CMK (cell line): ENCODE results near the gene IMMP2L.

Experiments
- DNase-seq: peaks from one replicate; pipeline ENCODE4 v3.0.0-alpha.2; 2010; ENCODE audit warnings: low read depth

IMMP2L gene

DNA sequence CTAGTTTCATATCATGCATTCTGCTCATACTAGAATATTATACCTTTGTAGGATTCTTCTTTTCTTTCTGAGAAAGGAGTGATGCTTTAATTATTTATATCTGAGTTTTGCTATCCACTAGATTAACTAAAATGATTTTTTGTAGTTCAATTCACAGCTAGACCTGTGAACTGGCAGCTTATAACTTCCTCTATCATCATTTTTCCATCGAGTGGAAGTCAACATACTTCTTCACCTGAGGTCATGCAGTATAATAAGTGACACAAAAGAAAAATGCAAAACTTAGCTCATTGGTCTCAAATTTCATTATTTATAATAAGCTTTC, 463.4 kb downstream of the IMMP2L start:
- DNase-seq = no peak

- no peak for DNase-seq
Observed at GRCh38 chr7:111098011-111098925, 464.0 kb downstream of the IMMP2L start.

GRCh38 chr7:111096997-111097396, 465.3 kb downstream of the IMMP2L start:
- no peak for DNase-seq

DNA sequence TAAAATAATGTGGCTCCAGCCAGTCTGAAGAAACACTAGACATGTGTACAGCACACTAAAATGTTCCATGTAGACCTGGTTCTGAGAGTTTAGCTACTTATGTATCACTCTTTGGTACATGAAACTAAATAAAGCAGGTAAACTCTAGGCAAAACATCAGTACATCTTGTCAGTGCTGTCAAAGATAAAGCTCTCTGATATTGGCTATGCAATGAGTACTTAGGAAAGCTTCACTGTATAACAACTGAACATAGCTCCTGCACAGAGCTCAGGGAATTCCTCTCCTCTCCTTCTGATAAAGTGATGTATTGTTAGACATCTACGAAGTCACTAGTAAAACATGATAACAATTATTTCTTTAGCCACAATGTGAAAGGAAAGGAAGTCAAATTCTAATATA, 467.9 kb downstream of the IMMP2L start:
- no peak for DNase-seq

- no peak for DNase-seq
Observed at GRCh38 chr7:111093496-111093895, 468.8 kb downstream of the IMMP2L start.

- no peak for DNase-seq
Observed at GRCh38 chr7:111092406-111093236, 469.7 kb downstream of the IMMP2L start.

GRCh38 chr7:111091593-111092358, 470.5 kb downstream of the IMMP2L start:
- DNase-seq = no peak

- no peak for DNase-seq
Observed at GRCh38 chr7:111090846-111091245, 471.4 kb downstream of the IMMP2L start, which contains the start of gene LRRN3. Gene LRRN3 (plus strand): TSS chr7:111091127. CDS start chr7:111122773, 31,646 bp downstream.

DNA sequence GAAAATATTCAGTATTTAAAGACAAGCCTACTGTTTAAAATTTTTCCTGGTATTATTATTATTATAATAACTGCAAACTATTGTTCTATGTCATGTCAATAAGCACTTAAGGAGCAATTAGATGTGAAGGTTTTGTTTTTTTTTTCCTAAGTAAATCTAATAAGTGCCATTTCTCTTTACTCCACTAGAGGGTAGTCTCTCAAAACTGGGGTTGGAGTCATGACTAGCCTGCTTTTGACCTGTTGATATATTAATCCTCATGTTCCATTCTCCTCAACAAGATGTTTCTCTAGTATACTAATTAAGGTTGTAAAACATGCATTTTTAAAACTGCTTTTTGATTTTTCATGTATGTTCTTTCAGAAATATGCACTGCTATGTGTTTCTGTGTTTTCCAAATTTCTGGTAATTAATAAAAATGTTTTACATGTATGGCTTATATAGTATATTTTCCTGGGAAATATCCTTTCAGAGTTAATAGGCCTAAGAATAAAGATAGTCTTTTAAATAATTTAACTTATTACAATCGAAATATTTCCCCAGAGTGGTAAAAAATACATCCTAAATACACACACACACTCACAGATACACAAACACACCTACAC, 472.4 kb downstream of the IMMP2L start:
- peak; percentile 32 for DNase-seq

- DNase-seq = no peak
Observed at GRCh38 chr7:111088328-111088727, 474.0 kb downstream of the IMMP2L start.

- DNase-seq = no peak
Observed at GRCh38 chr7:111086532-111086931, 475.8 kb downstream of the IMMP2L start.

DNA sequence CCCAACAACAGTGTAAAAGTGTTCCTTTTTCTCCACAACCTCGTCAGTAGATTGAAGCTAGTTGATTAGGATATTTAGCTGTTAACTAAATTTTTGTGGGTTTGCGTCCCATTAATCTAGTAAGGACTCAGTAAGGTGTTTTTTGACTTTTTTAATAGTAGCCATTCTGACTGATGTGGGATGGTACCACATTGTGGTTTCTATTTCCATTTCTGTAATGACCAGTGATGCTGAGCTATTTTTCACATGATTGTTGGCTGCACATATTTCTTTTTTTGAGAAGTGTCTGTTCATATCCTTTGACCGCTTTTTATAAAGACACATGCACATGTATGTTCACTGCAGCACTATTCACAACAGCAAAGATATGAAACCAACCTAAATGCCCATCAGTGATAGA, 476.9 kb downstream of the IMMP2L start:
- DNase-seq = no peak

GRCh38 chr7:111083413-111083812, 478.9 kb downstream of the IMMP2L start:
- no peak for DNase-seq

GRCh38 chr7:111082351-111082750, 479.9 kb downstream of the IMMP2L start:
- DNase-seq = no peak

GRCh38 chr7:111081546-111082267, 480.6 kb downstream of the IMMP2L start:
- no peak for DNase-seq

GRCh38 chr7:111080495-111081105, 481.7 kb downstream of the IMMP2L start:
- no peak for DNase-seq

DNA sequence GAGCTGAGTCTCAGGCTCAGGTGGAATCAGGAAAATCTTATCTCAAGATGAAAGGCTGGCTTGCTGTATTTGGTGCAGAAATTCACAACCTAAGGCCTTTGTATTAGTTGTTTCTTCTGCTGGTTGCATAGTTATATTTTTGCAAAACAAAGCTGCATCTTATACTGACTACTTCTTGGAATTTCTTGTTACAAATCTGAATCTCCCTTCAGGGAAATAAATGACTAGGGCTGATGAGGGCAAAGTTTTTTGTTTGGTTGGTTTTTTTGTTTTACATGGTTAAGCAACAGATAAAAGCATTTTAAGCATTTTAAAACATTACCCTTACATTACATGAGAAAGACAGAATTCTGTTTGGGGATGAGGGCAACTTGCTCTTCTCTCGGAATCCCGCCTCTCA, 485.3 kb downstream of the IMMP2L start:
- DNase-seq = no peak

DNA sequence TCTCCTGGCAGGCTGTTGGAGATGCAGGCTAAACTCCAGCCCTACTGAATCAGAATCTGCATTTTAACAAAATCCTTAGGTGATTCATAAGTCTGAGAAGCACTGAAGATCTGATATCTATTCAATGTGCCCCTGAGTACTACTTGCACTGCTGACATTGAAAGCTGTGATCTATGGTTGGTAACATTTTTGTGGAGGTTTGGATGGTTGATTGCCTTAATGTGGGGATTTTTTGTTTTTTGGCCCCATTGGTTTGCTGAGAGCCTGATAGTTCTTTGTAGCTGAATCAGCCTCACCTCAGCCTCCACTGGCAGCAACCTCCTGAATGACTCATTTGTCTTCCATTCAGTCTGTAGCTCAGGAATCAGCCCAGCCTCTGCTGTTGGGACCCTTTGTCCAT, 486.1 kb downstream of the IMMP2L start:
- DNase-seq = no peak

GRCh38 chr7:111075498-111075897, 486.8 kb downstream of the IMMP2L start:
- no peak for DNase-seq

GRCh38 chr7:111074748-111075146, 487.5 kb downstream of the IMMP2L start:
- no peak for DNase-seq
